Measurements from ENCODE around the gene CD226. TPM values are rescaled to one million over a fixed set of nuclear protein-coding genes. Genes with fewer than 3 reads are reported as not detected.

CD226 gene
- total RNA-seq, 1 donor from 2014 or later, result 0.40 TPM

DNA sequence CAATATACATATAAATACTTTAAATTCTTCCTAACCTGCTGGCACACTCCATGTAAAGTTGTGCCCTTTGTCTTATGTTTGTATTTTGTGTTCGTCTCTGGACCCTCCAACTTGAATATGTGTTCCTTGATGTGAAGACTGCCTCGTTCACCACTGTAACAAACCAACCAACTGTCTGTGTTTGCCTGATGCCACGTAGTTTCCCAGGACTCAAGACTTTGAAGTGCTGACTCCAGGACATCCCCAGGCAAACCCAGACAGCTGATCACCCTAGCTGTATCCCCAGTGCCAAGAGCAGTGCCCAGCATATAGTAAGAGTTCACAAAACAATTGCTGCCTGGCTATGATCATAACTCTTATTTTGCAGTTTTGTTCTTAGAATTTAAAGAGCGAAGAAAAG lies 15.5 kb upstream of the CD226 start:
- TF ChIP-seq, protein P1, sequence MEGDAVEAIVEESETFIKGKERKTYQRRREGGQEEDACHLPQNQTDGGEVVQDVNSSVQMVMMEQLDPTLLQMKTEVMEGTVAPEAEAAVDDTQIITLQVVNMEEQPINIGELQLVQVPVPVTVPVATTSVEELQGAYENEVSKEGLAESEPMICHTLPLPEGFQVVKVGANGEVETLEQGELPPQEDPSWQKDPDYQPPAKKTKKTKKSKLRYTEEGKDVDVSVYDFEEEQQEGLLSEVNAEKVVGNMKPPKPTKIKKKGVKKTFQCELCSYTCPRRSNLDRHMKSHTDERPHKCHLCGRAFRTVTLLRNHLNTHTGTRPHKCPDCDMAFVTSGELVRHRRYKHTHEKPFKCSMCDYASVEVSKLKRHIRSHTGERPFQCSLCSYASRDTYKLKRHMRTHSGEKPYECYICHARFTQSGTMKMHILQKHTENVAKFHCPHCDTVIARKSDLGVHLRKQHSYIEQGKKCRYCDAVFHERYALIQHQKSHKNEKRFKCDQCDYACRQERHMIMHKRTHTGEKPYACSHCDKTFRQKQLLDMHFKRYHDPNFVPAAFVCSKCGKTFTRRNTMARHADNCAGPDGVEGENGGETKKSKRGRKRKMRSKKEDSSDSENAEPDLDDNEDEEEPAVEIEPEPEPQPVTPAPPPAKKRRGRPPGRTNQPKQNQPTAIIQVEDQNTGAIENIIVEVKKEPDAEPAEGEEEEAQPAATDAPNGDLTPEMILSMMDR (conservative IDR thresholded peaks at IDR 0.05), result no peak
- no peak for DNase-seq (ENCODE audit: low read depth, low spot score)
- no peaks in the 10 kb centered on the region for H3K4me1 Mint-ChIP-seq
- H3K9me3 Mint-ChIP-seq, result peaks cover 3% of the 10 kb centered on the region
- H3K4me3 Mint-ChIP-seq, result no peak overlapping the region
- H3K36me3 Mint-ChIP-seq (ENCODE audit: low read depth), result no peaks in the 10 kb centered on the region
- no peak overlapping the region for H3K27ac Mint-ChIP-seq (ENCODE audit: unreplicated experiment)
- no peaks in the 10 kb centered on the region for H3K27me3 Mint-ChIP-seq (ENCODE audit: low read depth)

DNA sequence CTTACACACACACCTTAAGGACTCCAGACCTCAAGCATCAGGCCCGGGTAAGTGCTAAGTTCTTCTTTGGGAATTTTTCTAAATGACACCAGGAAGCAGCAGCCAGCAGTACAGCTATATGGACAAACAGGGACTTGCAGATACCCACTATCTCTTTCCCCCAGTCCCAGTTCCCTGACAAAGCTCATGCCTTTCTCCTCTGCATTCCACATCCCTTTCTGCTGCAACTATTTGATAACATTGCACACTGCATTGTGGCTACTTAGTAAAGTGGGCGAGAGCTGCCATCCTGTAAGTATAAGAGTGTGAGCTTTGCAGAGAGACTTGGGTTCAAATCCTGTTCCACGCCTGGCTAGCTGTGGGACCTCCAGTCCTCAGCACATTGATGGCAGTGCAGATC lies 14.0 kb upstream of the CD226 start:
- no peak overlapping the region for H3K27ac Mint-ChIP-seq (ENCODE audit: unreplicated experiment)
- TF ChIP-seq, protein P1 (conservative IDR thresholded peaks at IDR 0.05), result no peak
- H3K27me3 Mint-ChIP-seq (ENCODE audit: low read depth), result no peaks in the 10 kb centered on the region
- H3K36me3 Mint-ChIP-seq (ENCODE audit: low read depth), result no peaks in the 10 kb centered on the region
- no peak for DNase-seq (ENCODE audit: low read depth, low spot score)
- no peak overlapping the region for H3K4me3 Mint-ChIP-seq
- no peaks in the 10 kb centered on the region for H3K4me1 Mint-ChIP-seq
- H3K9me3 Mint-ChIP-seq, result peaks cover 1% of the 10 kb centered on the region

DNA sequence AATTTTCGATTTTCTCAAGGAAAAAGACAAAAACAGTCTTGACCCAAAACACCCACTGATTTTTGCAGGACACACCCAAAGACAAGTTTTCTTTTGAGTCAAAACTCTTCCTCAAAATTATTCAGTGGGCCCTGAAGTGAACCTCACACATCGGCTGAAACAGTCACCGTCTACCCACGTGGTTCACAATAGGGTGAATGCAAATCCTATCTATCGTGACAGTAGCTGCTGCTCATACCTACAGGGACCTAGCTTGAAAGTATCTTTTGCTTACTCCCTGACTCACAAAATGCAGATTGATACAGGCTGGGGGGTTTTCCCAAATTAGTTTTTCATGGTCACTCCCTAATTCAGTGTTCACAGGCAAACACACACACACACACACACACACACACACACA lies 10.7 kb upstream of the CD226 start:
- Mint-ChIP-seq H3K36me3 (ENCODE audit: low read depth) (no peaks in the 10 kb centered on the region), H3K9me3 (peaks cover 2% of the 10 kb centered on the region), H3K4me1 (no peaks in the 10 kb centered on the region), H3K27ac (ENCODE audit: unreplicated experiment) (no peak overlapping the region), H3K4me3 (no peak overlapping the region), H3K27me3 (ENCODE audit: low read depth) (no peaks in the 10 kb centered on the region)
- DNase-seq (ENCODE audit: low read depth, low spot score), result no peak
- TF ChIP-seq, protein P1 (conservative IDR thresholded peaks at IDR 0.05), result no peak

DNA sequence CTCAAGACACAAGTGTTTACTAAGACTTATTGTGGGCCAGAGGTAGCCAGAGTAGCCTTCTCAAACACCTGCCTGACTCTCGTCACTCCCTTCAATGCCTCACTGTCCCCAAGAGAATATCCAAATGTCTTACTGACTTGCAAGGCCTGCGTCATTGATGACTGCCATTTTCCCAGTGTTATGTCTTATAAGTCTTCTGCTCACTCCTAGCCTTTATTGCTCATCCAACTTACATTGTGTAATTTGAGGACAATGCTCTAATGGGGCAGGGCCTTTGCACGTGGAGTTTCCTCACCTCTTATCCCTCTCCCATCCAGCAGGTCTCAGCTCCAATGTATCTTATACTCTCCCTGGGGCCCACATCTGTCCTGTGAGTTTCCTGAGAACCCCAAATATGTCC lies 10.1 kb upstream of the CD226 start:
- TF ChIP-seq, protein P1 (conservative IDR thresholded peaks at IDR 0.05), result no peak
- Mint-ChIP-seq H3K4me3 (no peak overlapping the region), H3K27me3 (ENCODE audit: low read depth) (no peaks in the 10 kb centered on the region), H3K36me3 (ENCODE audit: low read depth) (peaks cover 2% of the 10 kb centered on the region), H3K27ac (ENCODE audit: unreplicated experiment) (no peak overlapping the region), H3K9me3 (peaks cover 5% of the 10 kb centered on the region), H3K4me1 (no peaks in the 10 kb centered on the region)
- DNase-seq (ENCODE audit: low read depth, low spot score), result no peak

DNA sequence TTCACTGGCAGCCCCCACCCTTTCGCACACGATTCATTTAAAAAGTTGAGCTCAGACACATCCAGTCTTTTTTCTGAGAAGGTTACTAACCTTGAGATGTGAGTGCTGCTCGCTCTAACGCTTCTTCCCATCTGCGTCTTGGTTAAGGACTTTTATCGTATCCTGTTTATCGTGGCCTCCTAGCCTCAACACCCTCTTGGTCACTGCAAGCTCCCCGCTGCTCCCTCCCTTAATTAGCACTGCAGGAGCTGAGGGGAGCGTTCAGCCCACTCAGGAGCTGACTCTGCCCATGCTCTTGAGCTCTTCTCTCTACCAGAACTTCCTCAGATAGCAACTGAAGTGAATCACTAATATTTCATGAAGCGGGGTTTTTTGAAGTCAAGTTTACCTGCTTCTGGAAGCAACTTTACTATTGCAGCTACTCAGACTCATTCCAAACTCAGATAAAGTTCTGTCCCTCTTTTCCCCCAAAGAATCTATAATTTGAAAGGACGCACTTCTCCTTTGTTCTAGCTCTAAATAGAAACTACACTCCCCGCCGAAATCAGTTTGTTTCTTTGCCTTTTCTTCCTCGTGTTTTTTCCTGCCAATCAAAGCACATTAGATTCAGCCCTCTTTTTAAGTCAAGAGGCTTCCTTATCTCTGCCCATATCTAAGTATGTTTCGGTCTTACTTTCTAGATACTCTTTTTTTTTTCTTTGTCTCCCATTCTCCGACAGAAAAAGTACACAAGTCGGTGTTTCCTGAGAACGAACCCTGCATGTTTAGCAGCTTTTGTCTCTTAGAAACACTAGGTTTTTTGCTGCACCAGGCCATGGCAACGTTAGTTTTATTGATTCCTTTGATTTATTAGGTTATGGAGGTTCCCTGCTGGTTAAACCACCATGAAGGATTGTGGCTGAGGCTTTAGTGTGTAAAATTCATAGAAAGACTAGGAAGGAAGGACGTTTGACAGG lies 9.3 kb upstream of the CD226 start:
- TF ChIP-seq, protein P1 (conservative IDR thresholded peaks at IDR 0.05), result no peak
- Mint-ChIP-seq H3K27me3 (ENCODE audit: low read depth) (no peaks in the 10 kb centered on the region), H3K36me3 (ENCODE audit: low read depth) (peaks cover 2% of the 10 kb centered on the region), H3K9me3 (peaks cover 7% of the 10 kb centered on the region), H3K27ac (ENCODE audit: unreplicated experiment) (no peak overlapping the region), H3K4me3 (no peak overlapping the region), H3K4me1 (no peaks in the 10 kb centered on the region)
- DNase-seq (ENCODE audit: low read depth, low spot score), result no peak
